Ectodermal cell (in vitro differentiated cells): ENCODE data around the gene PRSS50.
"Not testable (repeated sequence)": the region's sequence is repeated elsewhere in the genome, so short reads cannot be mapped to it uniquely, and the experiment has no call there.

Source experiments
- H3K27ac ChIP-seq: 2 replicates; pipeline ENCODE4 v1.7.0; 2013; ENCODE audit warnings: mild to moderate bottlenecking, low read depth, low read length; ENCODE audit not compliant: insufficient read depth, poor library complexity, severe bottlenecking
- H3K27me3 ChIP-seq: 2 replicates; pipeline ENCODE4 v1.7.0; 2013; ENCODE audit warnings: mild to moderate bottlenecking, low read length; ENCODE audit not compliant: insufficient read depth, control insufficient read depth, poor library complexity, severe bottlenecking
- H3K36me3 ChIP-seq: one replicate; pipeline ENCODE4 v1.7.0; 2013; ENCODE audit warnings: low read length; ENCODE audit not compliant: control insufficient read depth, insufficient read depth
- H3K4me1 ChIP-seq: one replicate; pipeline ENCODE4 v1.7.0; 2013; ENCODE audit warnings: low read length; ENCODE audit not compliant: control insufficient read depth, insufficient read depth
- H3K4me3 ChIP-seq: 2 replicates; pipeline ENCODE4 v1.7.0; 2013; ENCODE audit warnings: low read depth, low read length, control low read depth; ENCODE audit not compliant: insufficient read depth
- H3K9me3 ChIP-seq: 2 replicates; pipeline ENCODE4 v1.7.0; 2013; ENCODE audit warnings: mild to moderate bottlenecking, low read length, moderate library complexity; ENCODE audit not compliant: control insufficient read depth
- WGBS, 2 experiments: methylation state at CpG; one replicate each; pipeline ENCODE4 v1.1.7; 2013; ENCODE audit warnings: missing lambda C conversion rate in 2 of 2; 5-methylcytosine and 5-hydroxymethylcytosine counted together

PRSS50 gene

GRCh38 chr3:46746711-46747110 lies 29.0 kb upstream of the PRSS50 start:
- H3K36me3 ChIP-seq = no peaks in the 10 kb centered on the region
- H3K4me1 ChIP-seq = no peaks in the 10 kb centered on the region
- H3K27me3 ChIP-seq = no peaks in the 10 kb centered on the region
- no peaks in the 10 kb centered on the region for H3K9me3 ChIP-seq
- H3K4me3 ChIP-seq = no peak overlapping the region
- H3K27ac ChIP-seq = no peak overlapping the region

DNA sequence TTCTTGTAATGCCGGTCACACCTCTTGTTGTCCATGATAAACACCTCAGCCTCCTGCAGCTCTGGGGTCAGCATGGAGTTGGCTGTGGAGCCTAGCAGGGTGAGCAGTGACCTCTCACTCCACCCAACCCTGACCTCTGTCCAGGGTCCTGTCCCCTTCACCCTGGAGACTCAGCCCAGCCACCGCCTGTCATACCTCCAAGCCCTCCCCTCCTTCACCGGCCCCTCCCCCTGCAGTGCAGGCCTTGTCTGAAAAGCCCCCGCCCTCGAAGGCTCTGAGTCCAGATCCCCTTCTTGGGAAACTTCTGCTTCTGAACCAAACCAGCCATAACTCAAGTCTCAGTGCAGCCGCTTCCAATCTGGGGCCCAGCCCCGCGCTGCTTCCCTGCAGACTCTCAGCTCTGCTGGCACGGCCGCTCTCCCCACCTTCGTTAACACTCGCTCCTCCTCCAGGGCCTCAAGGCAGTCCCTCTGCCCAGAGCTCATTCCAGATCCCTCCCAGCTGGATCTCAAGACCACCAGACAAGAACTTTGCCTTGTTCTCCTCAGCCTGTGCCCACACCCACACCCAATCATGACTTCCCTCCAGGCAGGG lies 25.4 kb upstream of the PRSS50 start:
- Histone ChIP-seq H3K27me3 (no peaks in the 10 kb centered on the region), H3K27ac (no peak overlapping the region), H3K36me3 (no peaks in the 10 kb centered on the region), H3K9me3 (no peaks in the 10 kb centered on the region), H3K4me1 (no peaks in the 10 kb centered on the region), H3K4me3 (no peak overlapping the region)
- WGBS, 2 experiments = 76 to 80% methylated on average over 12 of the region's 12 CpGs

- H3K27me3 ChIP-seq, H3K27ac ChIP-seq, H3K36me3 ChIP-seq, H3K9me3 ChIP-seq, H3K4me3 ChIP-seq, H3K4me1 ChIP-seq: not testable (repeated sequence)
- WGBS, 2 experiments = 87 to 88% methylated on average over 3 of the region's 3 CpGs
Observed at GRCh38 chr3:46739565-46739964, 21.9 kb upstream of the PRSS50 start.

DNA sequence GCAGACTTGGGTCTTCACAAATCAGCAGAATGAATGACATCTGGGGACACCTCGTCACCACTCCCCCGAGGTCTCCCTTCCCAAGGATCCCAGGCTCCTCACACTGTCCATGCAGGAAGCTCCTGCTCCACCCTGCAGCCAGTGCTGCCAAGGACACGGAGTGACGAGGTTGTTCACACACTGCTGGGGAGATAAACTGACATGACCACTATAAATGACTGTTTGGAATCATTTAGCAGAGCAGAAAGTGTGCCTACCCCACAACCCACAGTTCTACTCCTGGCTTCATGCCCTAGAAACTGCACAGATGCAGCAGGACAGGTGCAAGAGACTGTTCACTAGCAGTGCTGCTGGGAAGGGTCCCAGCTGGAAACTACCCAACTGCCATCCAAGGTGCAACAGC lies 19.7 kb upstream of the PRSS50 start:
- WGBS, 2 experiments = 88 to 89% methylated on average over 4 of the region's 4 CpGs
- no peaks in the 10 kb centered on the region for H3K27me3 ChIP-seq
- no peak overlapping the region for H3K4me3 ChIP-seq
- no peaks in the 10 kb centered on the region for H3K36me3 ChIP-seq
- no peaks in the 10 kb centered on the region for H3K9me3 ChIP-seq
- H3K4me1 ChIP-seq = no peaks in the 10 kb centered on the region
- no peak overlapping the region for H3K27ac ChIP-seq

DNA sequence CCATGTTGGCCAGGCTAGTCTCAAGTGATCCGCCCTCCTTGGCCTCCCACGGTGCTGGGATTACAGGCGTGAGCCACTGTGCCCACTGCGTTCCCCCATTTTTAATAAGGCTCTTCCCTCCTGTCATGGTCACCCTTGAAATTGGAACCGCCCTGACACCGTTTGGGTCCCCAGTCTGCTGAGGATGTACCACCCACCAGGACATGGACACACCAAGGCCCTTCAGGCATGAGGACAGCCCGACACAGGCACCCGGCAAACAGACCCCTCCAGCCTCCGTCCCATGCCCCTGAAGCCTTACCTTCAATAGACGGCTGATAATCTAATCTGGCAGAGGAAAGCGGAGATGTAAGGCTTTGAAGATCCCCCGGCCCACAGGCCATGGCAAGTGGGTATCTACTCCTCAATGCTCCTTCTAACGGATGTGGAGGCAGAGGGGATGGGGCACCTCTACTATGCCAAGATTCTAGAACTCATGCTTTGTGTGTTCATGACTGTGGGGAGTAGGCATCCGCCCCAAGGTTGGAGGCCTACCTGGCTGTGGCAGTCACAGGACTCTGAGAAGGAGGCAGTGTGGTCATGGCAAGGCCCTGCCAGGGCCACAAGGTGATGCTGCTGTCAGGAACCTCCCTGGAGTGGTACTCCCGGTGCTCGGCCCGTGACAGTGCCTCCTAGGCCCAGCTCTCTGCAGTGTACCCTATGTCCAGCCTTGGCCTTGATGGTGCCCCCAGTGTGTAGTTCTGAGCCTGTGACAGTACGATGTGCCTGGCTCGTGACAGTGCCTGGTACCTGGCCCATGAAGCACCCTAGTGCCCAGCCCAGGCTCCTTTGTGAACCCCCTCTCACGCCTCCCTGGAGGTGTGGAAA lies 18.6 kb upstream of the PRSS50 start:
- WGBS, 2 experiments = 92 to 96% methylated on average over 20 of the region's 20 CpGs
- H3K4me3 ChIP-seq = no peak overlapping the region
- H3K27ac ChIP-seq = no peak overlapping the region
- H3K36me3 ChIP-seq = no peaks in the 10 kb centered on the region
- H3K9me3 ChIP-seq = no peaks in the 10 kb centered on the region
- no peaks in the 10 kb centered on the region for H3K27me3 ChIP-seq
- H3K4me1 ChIP-seq = no peaks in the 10 kb centered on the region

- WGBS, 2 experiments = 82 to 95% methylated on average over 4 of the region's 4 CpGs
- H3K36me3 ChIP-seq = no peaks in the 10 kb centered on the region
Observed at GRCh38 chr3:46734773-46735172, 17.1 kb upstream of the PRSS50 start.

GRCh38 chr3:46733026-46733800 lies 15.5 kb upstream of the PRSS50 start:
- no peak overlapping the region for H3K27ac ChIP-seq
- WGBS, 2 experiments = 90 to 91% methylated on average over 9 of the region's 9 CpGs

More at GRCh38 chr3:46734773-46735172, 17.1 kb upstream of the PRSS50 start:
- Histone ChIP-seq H3K4me3 (no peak overlapping the region), H3K9me3 (no peaks in the 10 kb centered on the region), H3K4me1 (no peaks in the 10 kb centered on the region), H3K27ac (no peak overlapping the region), H3K27me3 (no peaks in the 10 kb centered on the region)

GRCh38 chr3:46731795-46732194 lies 14.1 kb upstream of the PRSS50 start:
- Histone ChIP-seq H3K27ac (no peak overlapping the region), H3K27me3 (no peaks in the 10 kb centered on the region), H3K9me3 (no peaks in the 10 kb centered on the region), H3K4me3 (no peak overlapping the region), H3K36me3 (no peaks in the 10 kb centered on the region), H3K4me1 (no peaks in the 10 kb centered on the region)
- 80 to 94% methylated on average over 2 to 3 of the region's 3 CpGs for WGBS, 2 experiments

More at GRCh38 chr3:46733026-46733800, 15.5 kb upstream of the PRSS50 start:
- no peaks in the 10 kb centered on the region for H3K36me3 ChIP-seq
- no peaks in the 10 kb centered on the region for H3K4me1 ChIP-seq
- H3K9me3 ChIP-seq = no peaks in the 10 kb centered on the region
- H3K4me3 ChIP-seq = no peak overlapping the region
- H3K27me3 ChIP-seq = no peaks in the 10 kb centered on the region

DNA sequence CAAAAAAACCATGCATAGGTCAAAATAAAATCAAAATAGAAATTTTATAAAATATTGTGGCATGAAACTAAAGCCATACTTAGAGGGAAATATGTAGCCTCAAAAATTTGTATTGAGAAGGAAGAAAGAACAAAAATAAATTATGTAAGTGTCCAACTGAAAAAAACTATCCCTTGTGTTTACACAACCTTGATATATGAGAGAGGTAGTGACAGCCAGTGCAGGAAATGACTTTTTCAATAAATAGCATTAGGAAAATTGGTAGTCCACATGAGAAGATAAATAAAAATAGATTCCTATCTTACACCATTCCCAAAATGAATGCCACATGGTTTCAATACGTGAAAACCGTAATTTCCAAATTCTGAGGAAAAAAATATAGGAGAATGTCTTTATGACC lies 13.2 kb upstream of the PRSS50 start:
- Histone ChIP-seq H3K36me3 (no peaks in the 10 kb centered on the region), H3K4me1 (no peaks in the 10 kb centered on the region), H3K4me3 (no peak overlapping the region), H3K9me3 (no peaks in the 10 kb centered on the region), H3K27ac (no peak overlapping the region), H3K27me3 (no peaks in the 10 kb centered on the region)
- WGBS, 2 experiments = 86% methylated on average over 1 of the region's 2 CpGs; no CpG with 5 or more reads in 1 of the 2 experiments

DNA sequence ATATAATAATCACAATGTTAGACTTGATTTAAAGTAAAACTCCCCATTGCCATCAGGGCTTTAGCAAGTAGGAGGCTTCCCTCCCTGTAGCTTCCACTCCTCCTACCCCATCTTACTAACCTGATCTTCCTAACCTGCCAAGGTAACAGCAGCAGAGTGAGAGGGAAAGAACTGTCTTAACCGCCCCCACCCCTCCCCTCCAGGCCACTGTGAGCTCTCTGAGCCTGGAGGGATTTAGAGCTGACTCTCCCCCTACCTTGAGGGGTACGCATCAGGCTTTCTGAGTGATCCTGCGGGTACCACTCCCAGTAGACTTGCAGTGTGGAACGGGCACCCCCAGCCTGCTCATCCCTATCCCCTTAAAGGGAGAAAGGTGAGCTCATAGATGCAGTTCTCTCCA lies 11.4 kb upstream of the PRSS50 start:
- Histone ChIP-seq H3K9me3 (no peaks in the 10 kb centered on the region), H3K27ac (no peak overlapping the region), H3K27me3 (no peaks in the 10 kb centered on the region), H3K4me3 (no peak overlapping the region), H3K4me1 (no peaks in the 10 kb centered on the region), H3K36me3 (no peaks in the 10 kb centered on the region)
- 78 to 85% methylated on average over 4 of the region's 4 CpGs for WGBS, 2 experiments
